Skeletal muscle satellite cell (primary cell): ENCODE measurements around the gene TP53TG5.
"Not testable (repeated sequence)": the region's sequence is repeated elsewhere in the genome, so short reads cannot be mapped to it uniquely, and the experiment has no call there.

Source experiments
- H3K27me3 ChIP-seq: 2 replicates; pipeline ENCODE4 v1.7.0; 2013; ENCODE audit warnings: low read length; ENCODE audit not compliant: control insufficient read depth, insufficient read depth
- H3K36me3 ChIP-seq: 2 replicates; pipeline ENCODE4 v1.7.0; 2013; ENCODE audit warnings: mild to moderate bottlenecking, control low read depth, low read length; ENCODE audit not compliant: insufficient read depth
- H3K4me1 ChIP-seq: 2 replicates; pipeline ENCODE4 v1.7.0; 2013; ENCODE audit warnings: low read length; ENCODE audit not compliant: control insufficient read depth, insufficient read depth
- H3K4me2 ChIP-seq: 2 replicates; pipeline ENCODE4 v1.7.0; 2013; ENCODE audit warnings: mild to moderate bottlenecking, low read length
- H3K4me3 ChIP-seq: 2 replicates; pipeline ENCODE4 v1.7.0; 2013; ENCODE audit warnings: low read length
- H3K9ac ChIP-seq: 2 replicates; pipeline ENCODE4 v1.7.0; 2013; ENCODE audit warnings: mild to moderate bottlenecking, low read depth, low read length, moderate library complexity
- H3K9me3 ChIP-seq: replicated peaks from 2 replicates; pipeline ENCODE4 v1.7.0; 2013; ENCODE audit warnings: mild to moderate bottlenecking, control low read depth, low read length

Gene TP53TG5

GRCh38 chr20:45362804-45363610 is 15.1 kb downstream of the TP53TG5 start, which contains the start of gene SYS1:
SYS1 (plus strand) TSS chr20:45363156; CDS start chr20:45363532, 376 bp downstream.
- Histone ChIP-seq H3K4me2 (peak within 1 kb of the TSS; percentile 97), H3K4me1 (peaks cover 41% of the 10 kb centered on the region), H3K9me3 (no peaks in the 10 kb centered on the region), H3K27me3 (no peaks in the 10 kb centered on the region), H3K4me3 (peak within 1 kb of the TSS; percentile 99), H3K9ac (peak within 1 kb of the TSS; percentile 99), H3K36me3 (peaks cover 28% of the 10 kb centered on the region)

- H3K9ac ChIP-seq: no peak overlapping the region
- no peak overlapping the region for H3K4me3 ChIP-seq
- no peaks in the 10 kb centered on the region for H3K27me3 ChIP-seq
- no peak overlapping the region for H3K4me2 ChIP-seq
- H3K9me3 ChIP-seq: no peaks in the 10 kb centered on the region
- H3K4me1 ChIP-seq: peaks cover 52% of the 10 kb centered on the region
- peaks cover 16% of the 10 kb centered on the region for H3K36me3 ChIP-seq
Observed at GRCh38 chr20:45361793-45362192, 16.3 kb downstream of the TP53TG5 start.

GRCh38 chr20:45359406-45360148 is 18.5 kb downstream of the TP53TG5 start:
- peaks cover 66% of the 10 kb centered on the region for H3K4me1 ChIP-seq

GRCh38 chr20:45359069-45359405 is 19.1 kb downstream of the TP53TG5 start:
- no peaks in the 10 kb centered on the region for H3K27me3 ChIP-seq
- peak overlapping the region; percentile 65 for H3K4me2 ChIP-seq
- peak overlapping the region; percentile 72 for H3K9ac ChIP-seq
- H3K4me3 ChIP-seq: peak overlapping the region; percentile 10
- no peaks in the 10 kb centered on the region for H3K9me3 ChIP-seq
- H3K4me1 ChIP-seq: peaks cover 70% of the 10 kb centered on the region
- no peaks in the 10 kb centered on the region for H3K36me3 ChIP-seq

More at GRCh38 chr20:45359406-45360148, 18.5 kb downstream of the TP53TG5 start:
- H3K9me3 ChIP-seq: no peaks in the 10 kb centered on the region
- peak overlapping the region; percentile 32 for H3K4me3 ChIP-seq
- H3K4me2 ChIP-seq: peak overlapping the region; percentile 65
- H3K27me3 ChIP-seq: no peaks in the 10 kb centered on the region
- peak overlapping the region; percentile 72 for H3K9ac ChIP-seq
- no peaks in the 10 kb centered on the region for H3K36me3 ChIP-seq

- Histone ChIP-seq H3K9me3 (no peaks in the 10 kb centered on the region), H3K27me3 (no peaks in the 10 kb centered on the region), H3K4me1 (peaks cover 68% of the 10 kb centered on the region), H3K36me3 (no peaks in the 10 kb centered on the region), H3K9ac (peak overlapping the region; percentile 72), H3K4me3 (peak overlapping the region; percentile 10), H3K4me2 (peak overlapping the region; percentile 65)
Observed at GRCh38 chr20:45358282-45359068, 19.6 kb downstream of the TP53TG5 start.

- no peaks in the 10 kb centered on the region for H3K36me3 ChIP-seq
- H3K9ac ChIP-seq: no peak overlapping the region
- H3K9me3 ChIP-seq: no peaks in the 10 kb centered on the region
- H3K4me1 ChIP-seq: peaks cover 58% of the 10 kb centered on the region
- H3K27me3 ChIP-seq: no peaks in the 10 kb centered on the region
- H3K4me2 ChIP-seq: peak overlapping the region; percentile 38
- peak overlapping the region; percentile 0 for H3K4me3 ChIP-seq
Observed at GRCh38 chr20:45355209-45356084, 22.7 kb downstream of the TP53TG5 start.

- Histone ChIP-seq H3K27me3 (no peaks in the 10 kb centered on the region), H3K9me3 (no peaks in the 10 kb centered on the region), H3K4me1 (peaks cover 51% of the 10 kb centered on the region), H3K9ac (no peak overlapping the region), H3K36me3 (no peaks in the 10 kb centered on the region), H3K4me2 (peak overlapping the region; percentile 38), H3K4me3 (peak overlapping the region; percentile 0)
Observed at GRCh38 chr20:45354423-45355208, 23.5 kb downstream of the TP53TG5 start.

GRCh38 chr20:45353746-45354145 is 24.4 kb downstream of the TP53TG5 start:
- Histone ChIP-seq H3K9me3 (no peaks in the 10 kb centered on the region), H3K9ac (no peak overlapping the region), H3K27me3 (no peaks in the 10 kb centered on the region), H3K4me1 (peaks cover 46% of the 10 kb centered on the region), H3K36me3 (no peaks in the 10 kb centered on the region), H3K4me3 (no peak overlapping the region), H3K4me2 (no peak overlapping the region)

GRCh38 chr20:45352729-45353128 is 25.4 kb downstream of the TP53TG5 start:
- Histone ChIP-seq H3K4me3 (no peak overlapping the region), H3K4me2 (no peak overlapping the region), H3K9ac (no peak overlapping the region), H3K27me3 (no peaks in the 10 kb centered on the region), H3K4me1 (peaks cover 40% of the 10 kb centered on the region), H3K9me3 (no peaks in the 10 kb centered on the region), H3K36me3 (no peaks in the 10 kb centered on the region)

GRCh38 chr20:45350795-45351194 is 27.3 kb downstream of the TP53TG5 start:
- not testable (repeated sequence) for H3K4me2 ChIP-seq, H3K9ac ChIP-seq, H3K27me3 ChIP-seq, H3K36me3 ChIP-seq, H3K9me3 ChIP-seq, H3K4me3 ChIP-seq
- peaks cover 39% of the 10 kb centered on the region for H3K4me1 ChIP-seq
